Body of pancreas (tissue), 4 donors: ENCODE measurements around the gene SLC22A5. TPM values are rescaled to one million over a fixed set of nuclear protein-coding genes. Genes with fewer than 3 reads are reported as not detected.
"Not testable (repeated sequence)": the region's sequence is repeated elsewhere in the genome, so short reads cannot be mapped to it uniquely, and the experiment has no call there.

Experiments used
- ATAC-seq: fragments of 150-250 bp; one replicate; pipeline ENCODE4 v1.9.1; 2016
- DNase-seq, 4 donors: peaks; one replicate each; pipeline ENCODE4 v3.0.0-alpha.2; 2019
- H3K27ac ChIP-seq, 4 donors: fragments of 200-600 bp; sonication (generic); 1 replicate in 3 of 4; 2 replicates in 1 of 4; pipeline versions ENCODE4 v1.5.1 to v1.6.1; 2016 to 2019; ENCODE audit warnings: mild to moderate bottlenecking in 1 of 4, mixed read lengths in 1 of 4, moderate library complexity in 1 of 4
- H3K27me3 ChIP-seq, 2 donors: fragments of 200-600 bp; sonication (generic); one replicate each; pipeline ENCODE4 v1.6.0; 2016; ENCODE audit warnings: mild to moderate bottlenecking in 1 of 2
- H3K36me3 ChIP-seq, 2 donors: fragments of 200-600 bp; sonication (generic); replicated peaks in 1 of 2; 2 replicates each; pipeline ENCODE4 v1.5.1; 2016; ENCODE audit warnings: low read depth in 2 of 2; ENCODE audit not compliant: insufficient read depth in 1 of 2
- H3K4me1 ChIP-seq: fragments of 200-600 bp; sonication (generic); one replicate; pipeline ENCODE4 v1.6.0; 2016
- H3K4me3 ChIP-seq, 2 donors: fragments of 200-600 bp; sonication (generic); 1 replicate in 1 of 2; 2 replicates in 1 of 2; pipeline ENCODE4 v1.5.1; 2016 to 2019
- H3K9me3 ChIP-seq, 3 donors: fragments of 200-600 bp; sonication (generic); 1 replicate in 2 of 3; 2 replicates in 1 of 3; pipeline ENCODE4 v1.5.1; 2016
- CTCF ChIP-seq, 7 experiments: fragments of 450-650 bp in 4 of 7; fragments of 200-600 bp in 3 of 7; sonication (generic) in 3 of 7; IDR thresholded peaks; one replicate each; pipeline ENCODE4 v1.5.1; 2016 to 2019; ENCODE audit warnings: antibody characterized with exemption in 7 of 7
- POLR2A ChIP-seq, 3 donors: fragments of 450-650 bp; IDR thresholded peaks; one replicate each; pipeline ENCODE4 v1.6.1; 2016; ENCODE audit warnings: antibody characterized with exemption in 3 of 3, mild to moderate bottlenecking in 2 of 3
- WGBS, 2 donors: methylation state at CpG; one replicate each; pipeline ENCODE4 v1.1.5; 2017; 5-methylcytosine and 5-hydroxymethylcytosine counted together
- intact Hi-C: fragments of 100-400 bp; cut with DNase I; formaldehyde crosslinking; loops from one replicate; pipeline ENCODE4 v1.15.1; 2023
- total RNA-seq, 2 donors: library from RNA; depleted of rRNA; stranded (reverse); fragments of >200 nt; gene quantifications; one replicate each; pipeline ENCODE4 v1.1.0, GENCODE V29; 2016

Gene SLC22A5
- total RNA-seq, 2 donors from 2014 or later, result 21.3 to 30.3 TPM

- Histone ChIP-seq H3K4me1 (peaks cover 52% of the 10 kb centered on the region), H3K27me3 (no peaks in the 10 kb centered on the region), H3K27ac (peak overlapping the region; percentile 92 to 99 (median 98)), H3K4me3 (peak overlapping the region; percentile 65 to 81), H3K9me3 (no peaks in the 10 kb centered on the region), H3K36me3 (no peaks in the 10 kb centered on the region)
- TF ChIP-seq POLR2A (IDR thresholded peaks at IDR 0.05), result peak; percentile 64 to 72 (median 66)
- TF ChIP-seq CTCF (IDR thresholded peaks at IDR 0.05), result peak; percentile 48 to 69 (median 57)
- intact Hi-C loops, result loop anchor here (5.0 kb wide), 1 partner anchor 82 kb away; the partner anchor contains the start of gene IRF1
- DNase-seq (peak; percentile 89 to 92 (median 91)), ATAC-seq (peak; percentile 85)
- WGBS, 2 donors, result 0 to 1% methylated on average over 5 to 88 of the region's 90 CpGs
Observed at GRCh38 chr5:132410451-132411303, 41.2 kb downstream of the SLC22A5 start.

- TF ChIP-seq POLR2A (IDR thresholded peaks at IDR 0.05), result no peak
- TF ChIP-seq CTCF (IDR thresholded peaks at IDR 0.05), result no peak
- Histone ChIP-seq H3K4me1 (peaks cover 54% of the 10 kb centered on the region), H3K27me3 (no peaks in the 10 kb centered on the region), H3K9me3 (no peaks in the 10 kb centered on the region), H3K36me3 (no peaks in the 10 kb centered on the region), H3K4me3 (peak overlapping the region; percentile 65 to 81), H3K27ac (peak overlapping the region; percentile 92 to 99 (median 98))
- intact Hi-C loops, result loop anchor here (5.0 kb wide), 1 partner anchor 81 kb away; the partner anchor contains the start of gene IRF1
- WGBS, 2 donors, result 6 to 9% methylated on average over 7 to 9 of the region's 9 CpGs
- DNase-seq (peak in 3 of 4 donors; percentile 36 to 52 (median 44)), ATAC-seq (peak; percentile 8)
Observed at GRCh38 chr5:132411304-132412013, 41.9 kb downstream of the SLC22A5 start.

- no peak for ATAC-seq
- Histone ChIP-seq H3K9me3 (no peaks in the 10 kb centered on the region), H3K36me3 (no peaks in the 10 kb centered on the region), H3K27ac (peak overlapping the region in 3 of 4 donors; percentile 62 to 99 (median 65)), H3K4me1 (peaks cover 61% of the 10 kb centered on the region), H3K4me3 (no peak overlapping the region), H3K27me3 (no peaks in the 10 kb centered on the region)
- TF ChIP-seq POLR2A (IDR thresholded peaks at IDR 0.05) (no peak), CTCF (IDR thresholded peaks at IDR 0.05) (no peak)
- intact Hi-C loops, result loop anchor here (5.0 kb wide), 1 partner anchor 79 kb away; the partner anchor contains the start of gene IRF1
- DNase-seq, result no peak
Observed at GRCh38 chr5:132413567-132413966, 44.1 kb downstream of the SLC22A5 start.

GRCh38 chr5:132414634-132415378 lies 45.3 kb downstream of the SLC22A5 start:
- TF ChIP-seq CTCF (IDR thresholded peaks at IDR 0.05) (no peak), POLR2A (IDR thresholded peaks at IDR 0.05) (peak in 2 of 3 donors; percentile 13 to 22)
- H3K27ac ChIP-seq, result peak overlapping the region; percentile 26 to 99 (median 64)
- no peak overlapping the region for H3K4me3 ChIP-seq
- no peaks in the 10 kb centered on the region for H3K27me3 ChIP-seq
- no peaks in the 10 kb centered on the region for H3K36me3 ChIP-seq
- peak in 1 of 4 donors; percentile 40 for DNase-seq
- peaks cover 61% of the 10 kb centered on the region for H3K4me1 ChIP-seq
- intact Hi-C loops, result loop anchor here (5.0 kb wide), 1 partner anchor 77 kb away; the partner anchor contains the start of gene IRF1
- no peak for ATAC-seq
- 29 to 38% methylated on average over 5 of the region's 5 CpGs for WGBS, 2 donors
- H3K9me3 ChIP-seq, result no peaks in the 10 kb centered on the region

GRCh38 chr5:132415516-132415915 lies 46.0 kb downstream of the SLC22A5 start:
- H3K27me3 ChIP-seq, DNase-seq, H3K4me3 ChIP-seq, ATAC-seq, intact Hi-C loops, H3K9me3 ChIP-seq, H3K36me3 ChIP-seq: not testable (repeated sequence)
- H3K27ac ChIP-seq, result peak overlapping the region; percentile 26 to 99 (median 64)
- peaks cover 63% of the 10 kb centered on the region for H3K4me1 ChIP-seq
- 89 to 90% methylated on average over 7 of the region's 7 CpGs for WGBS, 2 donors
